DND-41 (cell line): ENCODE data around the gene DUSP11.

Experiments used
- ATAC-seq: fragments of 200-7000 bp; cut with Tn5 transposase; 3 replicates; pipeline ENCODE4 v1.9.1; 2021; ENCODE audit warnings: low read depth; ENCODE audit not compliant: insufficient read depth
- DNase-seq: peaks from one replicate; pipeline ENCODE4 v3.0.0-alpha.2; 2020
- H2AFZ ChIP-seq: 2 replicates; pipeline ENCODE4 v1.6.0; 2012; ENCODE audit warnings: low read depth, low read length
- H3K27ac ChIP-seq: 2 replicates; pipeline ENCODE4 v1.5.1; 2012; ENCODE audit warnings: low read length, inconsistent platforms
- H3K27me3 ChIP-seq: fragments of 200-600 bp; sonication (generic); 2 replicates; pipeline ENCODE4 v1.6.0; 2012; ENCODE audit warnings: low read length, mild to moderate bottlenecking, inconsistent platforms; ENCODE audit not compliant: insufficient read depth, poor library complexity
- H3K36me3 ChIP-seq: 2 replicates; pipeline ENCODE4 v1.5.1; 2012; ENCODE audit warnings: low read length, inconsistent platforms; ENCODE audit not compliant: insufficient read depth
- H3K4me1 ChIP-seq: 2 replicates; pipeline ENCODE4 v1.5.1; 2012; ENCODE audit warnings: mild to moderate bottlenecking, low read length; ENCODE audit not compliant: insufficient read depth
- H3K4me2 ChIP-seq: 2 replicates; pipeline ENCODE4 v1.6.0; 2012; ENCODE audit warnings: mild to moderate bottlenecking, moderate library complexity, low read length, inconsistent platforms; ENCODE audit not compliant: insufficient read depth
- H3K4me3 ChIP-seq, 2 experiments: fragments of 200-600 bp in 1 of 2; shearing (Covaris generic) in 1 of 2; 2 replicates each; pipeline ENCODE4 v1.5.1; 2012 to 2016; ENCODE audit warnings: inconsistent platforms in 2 of 2, low read length in 2 of 2, mild to moderate bottlenecking in 2 of 2, low read depth in 1 of 2, moderate library complexity in 1 of 2
- H3K79me2 ChIP-seq: 2 replicates; pipeline ENCODE4 v1.6.0; 2012; ENCODE audit warnings: low read length, inconsistent platforms; ENCODE audit not compliant: insufficient read depth
- H3K9ac ChIP-seq: 2 replicates; pipeline ENCODE4 v1.6.0; 2012; ENCODE audit warnings: low read depth, mild to moderate bottlenecking, inconsistent platforms, low read length, moderate library complexity
- H3K9me3 ChIP-seq: 2 replicates; pipeline ENCODE4 v1.5.1; 2012; ENCODE audit warnings: low read length, moderate library complexity, mild to moderate bottlenecking, inconsistent platforms; ENCODE audit not compliant: insufficient read depth, severe bottlenecking
- H4K20me1 ChIP-seq: 2 replicates; pipeline ENCODE4 v1.6.0; 2012; ENCODE audit warnings: low read length; ENCODE audit not compliant: insufficient read depth
- CTCF ChIP-seq: IDR thresholded peaks from 2 replicates; pipeline ENCODE4 v1.5.1; 2012; ENCODE audit warnings: borderline replicate concordance, low read length, moderate library complexity, mild to moderate bottlenecking; ENCODE audit not compliant: poor library complexity, severe bottlenecking; ENCODE audit errors: extremely low read depth
- EZH2 ChIP-seq: IDR thresholded peaks from 3 replicates; pipeline ENCODE4 v1.6.1; 2012; ENCODE audit warnings: borderline replicate concordance, low read depth, mild to moderate bottlenecking, moderate library complexity, low read length, inconsistent platforms; ENCODE audit not compliant: severe bottlenecking

DUSP11 gene

GRCh38 chr2:73766994-73767393 lies 12.9 kb downstream of the DUSP11 start:
- H3K36me3 ChIP-seq = peaks cover 80% of the 10 kb centered on the region
- TF ChIP-seq EZH2 (no peak), CTCF (no peak)
- no peak for DNase-seq
- no peak overlapping the region for H3K4me3 ChIP-seq
- no peak overlapping the region for H3K4me2 ChIP-seq
- H3K79me2 ChIP-seq = no peaks in the 10 kb centered on the region
- H4K20me1 ChIP-seq = no peaks in the 10 kb centered on the region
- no peaks in the 10 kb centered on the region for H3K9me3 ChIP-seq
- no peaks in the 10 kb centered on the region for H3K27me3 ChIP-seq
- H3K4me1 ChIP-seq = no peaks in the 10 kb centered on the region
- no peak overlapping the region for H3K27ac ChIP-seq
- no peak overlapping the region for H2AFZ ChIP-seq
- ATAC-seq = no peak
- no peak overlapping the region for H3K9ac ChIP-seq

DNA sequence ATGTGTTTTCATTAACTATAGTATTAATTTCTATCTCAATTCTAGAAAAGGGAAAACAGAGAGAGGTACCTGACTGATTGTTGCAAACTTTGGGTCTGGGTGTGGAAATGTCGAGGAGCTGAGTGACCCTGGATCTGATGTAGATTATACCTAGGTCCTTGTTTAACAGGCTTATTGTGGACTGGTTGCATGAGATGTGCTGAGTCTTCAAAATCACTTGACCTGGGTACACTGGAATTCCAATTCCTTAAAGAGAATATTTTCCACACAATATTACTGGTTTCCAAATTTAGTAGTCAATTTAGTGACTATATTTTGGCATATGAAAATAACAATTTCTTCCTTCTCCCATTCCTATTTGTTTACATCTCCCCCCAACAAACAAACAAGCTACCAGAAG lies 13.6 kb downstream of the DUSP11 start:
- no peak overlapping the region for H3K4me3 ChIP-seq
- no peaks in the 10 kb centered on the region for H3K9me3 ChIP-seq
- no peaks in the 10 kb centered on the region for H3K79me2 ChIP-seq
- H3K27ac ChIP-seq = no peak overlapping the region
- TF ChIP-seq EZH2 (no peak), CTCF (no peak)
- H3K9ac ChIP-seq = no peak overlapping the region
- ATAC-seq (no peak), DNase-seq (no peak)
- no peaks in the 10 kb centered on the region for H3K4me1 ChIP-seq
- H3K4me2 ChIP-seq = no peak overlapping the region
- H3K27me3 ChIP-seq = no peaks in the 10 kb centered on the region
- H4K20me1 ChIP-seq = no peaks in the 10 kb centered on the region
- no peak overlapping the region for H2AFZ ChIP-seq
- H3K36me3 ChIP-seq = peaks cover 84% of the 10 kb centered on the region

GRCh38 chr2:73764945-73765344 lies 15.0 kb downstream of the DUSP11 start:
- no peaks in the 10 kb centered on the region for H4K20me1 ChIP-seq
- H3K4me1 ChIP-seq = no peaks in the 10 kb centered on the region
- H3K4me3 ChIP-seq = no peak overlapping the region
- no peaks in the 10 kb centered on the region for H3K9me3 ChIP-seq
- ATAC-seq (no peak), DNase-seq (no peak)
- no peaks in the 10 kb centered on the region for H3K27me3 ChIP-seq
- no peak overlapping the region for H3K4me2 ChIP-seq
- TF ChIP-seq EZH2 (no peak), CTCF (no peak)
- H3K79me2 ChIP-seq = no peaks in the 10 kb centered on the region
- no peak overlapping the region for H2AFZ ChIP-seq
- H3K27ac ChIP-seq = no peak overlapping the region
- H3K36me3 ChIP-seq = peaks cover 86% of the 10 kb centered on the region
- H3K9ac ChIP-seq = no peak overlapping the region

- Histone ChIP-seq H4K20me1 (no peaks in the 10 kb centered on the region), H3K9ac (no peak overlapping the region), H3K9me3 (no peaks in the 10 kb centered on the region), H3K36me3 (peaks cover 76% of the 10 kb centered on the region), H3K4me3 (no peak overlapping the region), H3K27ac (no peak overlapping the region), H3K4me2 (no peak overlapping the region), H2AFZ (no peak overlapping the region), H3K27me3 (no peaks in the 10 kb centered on the region), H3K4me1 (no peaks in the 10 kb centered on the region), H3K79me2 (no peaks in the 10 kb centered on the region)
- DNase-seq = no peak
- TF ChIP-seq EZH2 (no peak), CTCF (no peak)
- ATAC-seq = no peak
Measured at GRCh38 chr2:73762571-73762970, 17.3 kb downstream of the DUSP11 start.
